Fibroblast of skin of right quadriceps (primary cell): ENCODE data around the gene BTG4.

ENCODE experiments used
- DNase-seq: peaks from one replicate; pipeline ENCODE4 v3.0.0-alpha.2; 2013

BTG4 gene

DNA sequence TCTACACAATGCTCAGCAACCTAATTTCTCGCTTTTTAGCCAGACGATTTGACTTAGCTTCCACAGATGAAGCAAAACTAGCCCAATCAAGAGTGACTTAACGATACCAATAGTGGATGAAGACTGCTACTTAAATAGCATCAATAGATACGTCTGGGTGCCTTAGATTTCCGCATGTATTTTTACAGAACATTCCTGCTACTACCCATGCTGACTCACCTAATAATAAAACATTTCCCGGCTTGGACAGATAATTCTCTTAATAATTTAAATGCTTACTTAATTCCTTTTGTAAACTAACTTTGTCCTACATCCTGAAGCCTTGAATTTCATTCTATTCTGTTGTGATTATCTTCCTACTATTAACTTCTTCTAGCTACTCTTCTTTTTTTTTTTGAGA lies 23.1 kb upstream of the BTG4 start:
- DNase-seq, result no peak

DNA sequence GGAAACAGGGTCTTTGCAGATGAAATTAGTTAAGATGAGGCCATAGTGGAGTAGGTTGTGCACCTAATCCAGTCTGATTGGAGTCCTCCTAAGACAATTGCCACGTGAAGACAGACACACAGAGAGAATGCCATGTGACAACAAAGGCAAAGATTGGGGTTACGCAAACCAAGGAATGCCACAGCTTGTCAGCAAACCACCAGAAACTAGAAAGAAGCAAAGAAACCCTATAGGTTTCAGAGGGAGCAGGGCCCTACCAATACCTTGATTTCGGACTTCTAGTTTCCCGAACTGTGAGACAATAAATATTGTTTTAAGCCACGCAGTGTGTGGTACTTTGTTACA lies 20.2 kb upstream of the BTG4 start:
- DNase-seq, result peak; percentile 40

DNA sequence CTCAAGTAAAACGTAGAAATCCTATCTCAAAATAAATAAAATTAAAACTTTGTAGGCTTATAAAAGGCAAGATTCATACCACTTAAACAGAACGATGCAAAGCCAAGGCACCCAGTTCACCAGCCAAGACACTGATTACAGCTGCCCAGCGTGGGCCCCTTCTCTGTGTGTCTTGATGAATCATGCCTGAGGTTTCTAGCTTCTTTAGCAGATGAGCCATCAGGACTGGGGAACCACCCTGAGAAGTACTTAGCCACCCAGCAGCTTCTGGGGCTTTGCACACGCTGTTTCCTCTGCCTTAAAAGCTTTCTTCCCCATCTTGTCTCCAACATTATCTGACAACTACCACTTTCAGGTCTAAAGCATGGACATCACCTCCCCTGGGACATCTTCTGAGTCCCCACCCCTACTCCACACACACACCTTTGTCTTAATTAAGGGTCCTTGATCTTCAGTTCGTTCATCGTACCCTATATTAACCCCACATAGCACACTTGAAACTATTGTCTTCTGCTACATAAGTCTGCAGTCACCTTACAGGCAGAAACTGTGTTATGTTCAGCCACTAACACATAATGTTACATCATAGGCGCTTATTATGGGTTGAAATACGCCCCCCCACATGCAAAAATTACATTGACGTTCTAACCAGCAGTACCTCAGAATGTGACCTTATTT lies 19.6 kb upstream of the BTG4 start:
- peak; percentile 90 for DNase-seq

DNA sequence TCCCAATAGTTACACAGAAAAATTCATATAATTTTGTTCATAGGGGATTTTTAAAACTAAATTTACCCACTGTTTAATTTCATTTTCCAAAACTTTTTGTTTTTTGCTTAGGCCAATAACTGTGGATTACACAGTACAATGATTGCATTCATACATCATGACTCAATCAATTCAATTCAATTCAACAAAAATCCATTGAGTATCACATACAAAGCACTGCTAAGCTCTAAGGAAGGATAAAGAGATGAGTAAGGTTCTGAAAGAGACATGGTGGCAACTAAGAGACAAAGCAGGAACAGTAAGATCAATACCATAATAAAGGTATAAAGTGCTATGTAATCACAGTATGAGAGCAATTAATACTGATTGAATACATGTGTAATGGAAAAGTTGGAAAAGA lies 18.9 kb upstream of the BTG4 start:
- DNase-seq, result peak; percentile 38

- DNase-seq, result peak; percentile 45
Observed at GRCh38 chr11:111530091-111530490, 17.9 kb upstream of the BTG4 start.

DNA sequence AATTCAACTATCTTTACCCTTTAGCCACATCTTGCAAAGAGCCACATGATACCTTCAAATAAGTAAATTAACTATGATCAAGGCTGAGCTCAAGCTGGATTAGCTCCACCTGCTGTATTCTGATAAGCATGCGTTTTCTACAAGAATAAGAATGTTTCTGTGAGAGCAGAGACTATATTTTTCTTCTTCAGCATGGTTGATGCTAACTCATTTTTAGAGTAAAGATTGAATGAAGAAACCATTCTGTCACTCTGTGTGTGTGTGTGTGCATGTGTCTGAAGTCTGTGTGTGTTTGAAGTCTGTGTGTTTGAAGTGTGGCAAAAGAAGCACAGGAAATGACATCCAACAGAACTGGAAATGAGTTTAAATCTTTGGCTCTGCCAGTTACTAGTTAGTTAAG lies 16.4 kb upstream of the BTG4 start:
- DNase-seq, result no peak

DNA sequence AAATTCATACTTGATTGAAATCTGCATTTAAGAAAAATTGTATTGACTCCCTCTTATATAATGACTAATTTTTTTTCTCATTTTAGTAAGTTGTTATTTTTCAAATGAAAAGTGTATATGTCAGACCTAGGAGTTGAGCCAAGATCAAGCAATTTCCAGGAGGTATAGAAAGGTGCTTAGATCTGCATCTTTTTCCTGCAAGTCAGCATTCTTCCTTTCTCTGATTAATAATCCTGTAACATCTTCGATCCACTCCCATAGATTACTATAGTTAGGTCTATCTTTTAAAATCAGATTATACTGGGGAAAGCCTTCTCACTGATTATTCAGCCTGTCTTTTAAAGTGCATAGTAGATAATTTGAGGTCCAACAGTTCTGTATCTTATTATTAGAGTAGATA lies 15.1 kb upstream of the BTG4 start:
- no peak for DNase-seq

- DNase-seq, result peak; percentile 71
Observed at GRCh38 chr11:111526501-111526900, 14.3 kb upstream of the BTG4 start.

DNA sequence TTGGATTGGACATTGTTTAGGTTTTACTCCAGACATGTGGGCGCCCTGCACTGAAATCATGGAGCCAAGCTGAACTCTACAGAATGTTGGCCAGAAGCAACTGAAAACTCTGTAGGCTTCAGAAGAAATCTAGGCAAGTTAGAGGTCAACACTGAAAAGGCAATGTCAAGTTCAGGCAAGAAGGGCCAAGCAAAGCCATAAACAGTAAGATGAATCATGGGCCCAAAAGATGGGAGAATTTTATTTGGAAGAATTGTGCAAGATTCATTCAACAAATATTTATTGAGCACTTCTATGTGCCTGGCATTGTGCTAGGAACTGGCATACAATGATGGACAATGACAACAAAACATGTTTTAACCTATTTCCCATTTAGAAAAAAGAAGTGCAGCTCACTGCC lies 13.3 kb upstream of the BTG4 start:
- no peak for DNase-seq

DNA sequence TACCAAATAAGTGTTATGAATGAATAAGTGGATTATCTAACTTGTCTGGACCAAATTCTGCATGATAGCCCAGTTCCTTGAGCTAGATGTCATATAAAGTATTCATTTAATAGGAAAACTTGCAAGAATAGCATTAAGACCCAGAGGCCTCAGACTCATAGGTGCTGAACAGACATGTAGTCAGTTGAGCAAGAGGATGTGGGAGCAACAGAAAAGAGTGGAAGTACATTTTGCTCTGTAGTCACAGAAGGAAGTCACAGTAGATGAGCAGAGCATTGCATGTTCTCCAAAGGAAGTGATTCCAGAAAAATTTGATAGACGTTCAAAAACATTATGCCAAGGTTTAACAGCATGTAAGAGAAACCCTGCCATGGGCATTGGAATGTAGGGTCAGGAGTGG lies 11.9 kb upstream of the BTG4 start:
- no peak for DNase-seq

DNA sequence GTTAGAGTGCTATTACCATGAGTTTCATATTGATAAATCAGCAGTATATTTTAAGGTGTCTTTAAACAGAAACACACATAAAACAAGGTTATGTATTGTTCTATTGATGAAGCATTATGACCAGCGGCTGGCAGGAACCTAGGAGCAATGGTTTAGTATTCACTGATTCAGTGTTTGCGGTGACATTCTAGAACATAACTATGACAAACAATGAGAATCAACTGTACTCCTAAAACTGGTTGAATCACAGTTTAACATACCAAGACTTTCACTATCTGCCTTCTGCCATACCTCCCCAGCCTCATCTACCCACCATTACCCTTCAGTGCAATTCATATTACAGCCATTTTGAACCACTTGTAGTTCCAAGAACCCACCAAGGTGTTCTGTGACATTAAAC lies 11.2 kb upstream of the BTG4 start:
- no peak for DNase-seq

- no peak for DNase-seq
Observed at GRCh38 chr11:111522426-111522825, 10.2 kb upstream of the BTG4 start.

- DNase-seq, result peak; percentile 38
Observed at GRCh38 chr11:111521135-111521534, 8.9 kb upstream of the BTG4 start.

GRCh38 chr11:111520560-111520959 lies 8.4 kb upstream of the BTG4 start:
- DNase-seq, result peak; percentile 60

GRCh38 chr11:111518668-111519067 lies 6.5 kb upstream of the BTG4 start:
- no peak for DNase-seq

- DNase-seq, result no peak
Observed at GRCh38 chr11:111515591-111515990, 3.4 kb upstream of the BTG4 start.

GRCh38 chr11:111514216-111515031 lies 2.2 kb upstream of the BTG4 start, which contains the start of gene HOATZ:
TSS of gene HOATZ (plus strand) at chr11:111514778. CDS start at chr11:111514785, 7 bp downstream.
- DNase-seq, result peak; percentile 43

GRCh38 chr11:111513240-111513605 lies 1.0 kb upstream of the BTG4 start:
- DNase-seq, result no peak

DNA sequence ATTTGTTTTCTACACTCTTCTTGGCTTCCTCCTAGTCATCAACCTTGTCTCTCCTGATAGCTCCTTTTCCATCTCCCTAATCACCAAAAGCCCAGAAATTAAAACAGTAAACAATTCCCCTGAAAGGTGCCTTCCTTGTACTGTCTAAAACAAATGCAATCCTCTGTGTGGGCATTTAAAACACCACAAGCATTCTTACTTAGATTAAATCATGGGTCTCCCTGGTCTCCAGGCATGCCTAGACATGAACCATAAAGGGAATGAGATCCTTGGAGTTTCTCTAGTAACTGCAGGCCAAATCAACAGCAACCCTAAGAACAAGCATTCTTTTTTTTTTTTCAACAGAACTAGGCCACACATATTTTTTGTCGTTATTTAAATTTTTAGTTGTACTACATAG lies 1.9 kb downstream of the BTG4 start:
- no peak for DNase-seq

- DNase-seq, result no peak
Observed at GRCh38 chr11:111502611-111503010, 9.6 kb downstream of the BTG4 start.

DNA sequence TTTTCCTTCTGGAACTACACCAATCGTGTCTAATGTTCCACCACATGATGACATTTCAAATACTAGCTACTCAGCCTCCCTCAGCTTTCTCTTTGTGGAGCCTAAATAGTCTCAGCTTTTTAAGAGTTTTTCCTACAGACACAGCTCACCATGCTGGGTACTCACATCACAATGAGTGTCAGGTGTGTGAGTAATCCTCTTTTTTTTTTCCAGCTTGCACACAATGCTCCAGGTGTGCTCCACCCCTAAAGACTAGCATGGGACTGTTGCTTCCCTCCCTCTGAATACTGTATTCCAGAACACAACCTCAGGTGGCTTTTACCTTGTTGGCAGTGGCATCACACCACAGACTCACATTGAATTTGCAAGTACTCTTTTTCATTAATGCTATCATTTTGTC lies 11.7 kb downstream of the BTG4 start:
- DNase-seq, result no peak

DNA sequence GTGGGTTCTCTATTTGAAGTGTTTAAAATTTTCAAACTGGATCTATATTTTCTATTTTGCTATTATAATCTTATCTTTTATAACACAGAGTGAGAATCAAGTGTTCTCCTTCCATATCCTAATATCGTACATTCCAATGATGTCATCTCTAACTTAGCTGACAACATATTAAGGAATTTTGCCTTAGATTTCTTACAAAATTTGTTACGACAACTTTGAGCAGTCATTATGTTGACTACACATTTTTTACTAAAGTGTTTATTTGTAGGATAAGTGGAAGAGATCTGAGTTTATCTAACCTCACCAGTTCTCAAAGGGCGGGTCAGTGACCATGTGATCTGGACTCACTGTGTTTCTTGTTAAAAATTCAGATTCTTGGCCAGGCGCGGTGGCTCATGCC lies 12.7 kb downstream of the BTG4 start:
- no peak for DNase-seq

GRCh38 chr11:111494040-111494439 lies 18.1 kb downstream of the BTG4 start:
- no peak for DNase-seq

GRCh38 chr11:111490496-111490895 lies 21.7 kb downstream of the BTG4 start:
- no peak for DNase-seq

DNA sequence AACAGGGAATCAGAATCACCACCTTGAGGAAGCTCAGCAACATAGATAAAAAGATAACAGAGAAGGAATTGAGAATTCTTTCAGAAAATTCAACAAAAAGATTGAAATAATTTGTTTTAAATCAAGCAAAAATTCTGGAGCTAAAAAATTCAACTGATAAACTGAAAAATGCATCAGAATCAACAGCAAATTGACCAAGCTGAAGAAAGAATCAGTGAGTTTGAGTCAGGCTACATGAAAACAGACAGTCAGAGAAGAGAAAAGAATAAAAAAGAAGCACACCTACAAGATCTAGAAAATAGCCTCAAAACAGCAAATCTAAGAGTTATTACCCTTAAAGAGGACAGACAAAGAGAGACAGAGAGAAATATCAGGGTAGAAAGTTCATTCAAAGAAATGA lies 28.8 kb downstream of the BTG4 start:
- no peak for DNase-seq
